HEK293 (cell line): ENCODE results near the gene ACOT12.

ENCODE experiments used
- KLF10 ChIP-seq: fragments of 450-650 bp; IDR thresholded peaks from 2 replicates; pipeline ENCODE4 v1.5.1; 2018; ENCODE audit warnings: missing biosample characterization, mild to moderate bottlenecking, missing genetic modification characterization
- KLF9 ChIP-seq: fragments of 450-650 bp; formaldehyde crosslinking; IDR thresholded peaks from 2 replicates; pipeline ENCODE4 v1.5.1; 2016; ENCODE audit warnings: missing biosample characterization, missing genetic modification characterization, low read depth
- SP3 ChIP-seq: fragments of 450-650 bp; formaldehyde crosslinking; IDR thresholded peaks from 2 replicates; pipeline ENCODE4 v1.5.1; 2016; ENCODE audit warnings: missing biosample characterization, missing genetic modification characterization
- ZNF23 ChIP-seq: fragments of 450-650 bp; formaldehyde crosslinking; IDR thresholded peaks from 2 replicates; pipeline ENCODE4 v1.5.1; 2016; ENCODE audit warnings: missing biosample characterization, missing genetic modification characterization, borderline replicate concordance
- ZNF394 ChIP-seq: fragments of 450-650 bp; formaldehyde crosslinking; IDR thresholded peaks from 2 replicates; pipeline ENCODE4 v1.5.1; 2016; ENCODE audit warnings: missing biosample characterization, missing genetic modification characterization, mild to moderate bottlenecking, moderate library complexity, borderline replicate concordance
- ZNF548 ChIP-seq: fragments of 450-650 bp; formaldehyde crosslinking; IDR thresholded peaks from 2 replicates; pipeline ENCODE4 v1.5.1; 2016; ENCODE audit warnings: missing biosample characterization, missing genetic modification characterization
- ZNF670 ChIP-seq: fragments of 450-650 bp; formaldehyde crosslinking; IDR thresholded peaks from 2 replicates; pipeline ENCODE4 v1.5.1; 2016; ENCODE audit warnings: missing biosample characterization, missing genetic modification characterization, low read depth
- TF ChIP-seq, protein P1 (sequence below): fragments of 450-650 bp; formaldehyde crosslinking; IDR thresholded peaks from 2 replicates; pipeline ENCODE4 v1.5.1; 2016; ENCODE audit warnings: missing biosample characterization, missing genetic modification characterization
- TF ChIP-seq, protein P2 (sequence below): fragments of 450-650 bp; formaldehyde crosslinking; IDR thresholded peaks from 2 replicates; pipeline ENCODE4 v1.5.1; 2016; ENCODE audit warnings: missing biosample characterization, missing genetic modification characterization, low read depth
- TF ChIP-seq, protein P3 (sequence below): fragments of 450-650 bp; formaldehyde crosslinking; optimal IDR thresholded peaks from 2 replicates; pipeline ENCODE3; 2016; ENCODE audit warnings: missing biosample characterization, mild to moderate bottlenecking, missing genetic modification characterization
- TF ChIP-seq, protein P4 (sequence below): fragments of 450-650 bp; formaldehyde crosslinking; IDR thresholded peaks from 2 replicates; pipeline ENCODE4 v1.5.1; 2016; ENCODE audit warnings: missing biosample characterization, missing genetic modification characterization
- TF ChIP-seq, protein P5 (sequence below): fragments of 450-650 bp; formaldehyde crosslinking; IDR thresholded peaks from 2 replicates; pipeline ENCODE4 v1.5.1; 2017; ENCODE audit warnings: missing biosample characterization, missing genetic modification characterization
- TF ChIP-seq, protein P6 (sequence below): IDR thresholded peaks from 2 replicates; pipeline ENCODE4 v1.6.1; 2011; ENCODE audit warnings: mild to moderate bottlenecking, low read depth, low read length, borderline replicate concordance

DNA sequence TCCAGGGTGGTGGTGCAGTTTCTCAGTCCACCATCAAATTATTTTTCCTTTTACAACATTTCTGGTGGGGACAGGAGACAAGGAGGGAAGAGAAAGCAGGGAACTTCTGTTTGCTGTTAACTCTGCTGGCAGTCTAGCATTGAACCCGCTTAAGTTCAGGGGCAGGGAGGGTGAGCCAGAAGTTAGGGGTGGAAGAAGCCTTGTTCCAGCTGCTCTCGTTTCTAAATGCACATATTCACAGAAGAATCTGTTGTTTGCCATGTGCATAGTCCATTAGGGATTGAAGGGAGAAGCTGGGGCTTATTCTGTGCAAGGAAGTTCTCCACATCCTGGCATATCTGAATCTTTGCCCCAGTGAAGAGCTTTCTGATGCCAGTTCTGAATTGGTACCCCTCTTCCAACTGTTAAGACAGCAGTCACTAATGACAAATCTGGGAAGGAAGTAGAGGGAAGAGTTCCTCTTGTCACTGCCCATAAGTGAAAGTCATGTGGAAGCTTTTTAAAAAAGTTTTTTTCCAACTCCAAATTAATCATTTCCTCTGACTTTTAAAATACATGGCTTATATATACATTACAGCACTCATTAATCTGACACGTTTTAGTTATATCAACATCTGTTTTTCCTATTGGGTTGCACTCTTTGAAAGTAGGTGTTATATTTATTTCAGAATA, 32.6 kb upstream of the ACOT12 start:
- no peak for TF ChIP-seq KLF9 (tag by site-specific recombination)
- TF ChIP-seq KLF10 (tag by site-specific recombination), result no peak
- TF ChIP-seq ZNF670, result no peak
- TF ChIP-seq, protein P1, sequence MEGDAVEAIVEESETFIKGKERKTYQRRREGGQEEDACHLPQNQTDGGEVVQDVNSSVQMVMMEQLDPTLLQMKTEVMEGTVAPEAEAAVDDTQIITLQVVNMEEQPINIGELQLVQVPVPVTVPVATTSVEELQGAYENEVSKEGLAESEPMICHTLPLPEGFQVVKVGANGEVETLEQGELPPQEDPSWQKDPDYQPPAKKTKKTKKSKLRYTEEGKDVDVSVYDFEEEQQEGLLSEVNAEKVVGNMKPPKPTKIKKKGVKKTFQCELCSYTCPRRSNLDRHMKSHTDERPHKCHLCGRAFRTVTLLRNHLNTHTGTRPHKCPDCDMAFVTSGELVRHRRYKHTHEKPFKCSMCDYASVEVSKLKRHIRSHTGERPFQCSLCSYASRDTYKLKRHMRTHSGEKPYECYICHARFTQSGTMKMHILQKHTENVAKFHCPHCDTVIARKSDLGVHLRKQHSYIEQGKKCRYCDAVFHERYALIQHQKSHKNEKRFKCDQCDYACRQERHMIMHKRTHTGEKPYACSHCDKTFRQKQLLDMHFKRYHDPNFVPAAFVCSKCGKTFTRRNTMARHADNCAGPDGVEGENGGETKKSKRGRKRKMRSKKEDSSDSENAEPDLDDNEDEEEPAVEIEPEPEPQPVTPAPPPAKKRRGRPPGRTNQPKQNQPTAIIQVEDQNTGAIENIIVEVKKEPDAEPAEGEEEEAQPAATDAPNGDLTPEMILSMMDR, result no peak
- no peak for TF ChIP-seq ZNF394 (tag by site-specific recombination)
- TF ChIP-seq, protein P2, sequence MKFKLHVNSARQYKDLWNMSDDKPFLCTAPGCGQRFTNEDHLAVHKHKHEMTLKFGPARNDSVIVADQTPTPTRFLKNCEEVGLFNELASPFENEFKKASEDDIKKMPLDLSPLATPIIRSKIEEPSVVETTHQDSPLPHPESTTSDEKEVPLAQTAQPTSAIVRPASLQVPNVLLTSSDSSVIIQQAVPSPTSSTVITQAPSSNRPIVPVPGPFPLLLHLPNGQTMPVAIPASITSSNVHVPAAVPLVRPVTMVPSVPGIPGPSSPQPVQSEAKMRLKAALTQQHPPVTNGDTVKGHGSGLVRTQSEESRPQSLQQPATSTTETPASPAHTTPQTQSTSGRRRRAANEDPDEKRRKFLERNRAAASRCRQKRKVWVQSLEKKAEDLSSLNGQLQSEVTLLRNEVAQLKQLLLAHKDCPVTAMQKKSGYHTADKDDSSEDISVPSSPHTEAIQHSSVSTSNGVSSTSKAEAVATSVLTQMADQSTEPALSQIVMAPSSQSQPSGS (tag by site-specific recombination), result no peak
- TF ChIP-seq SP3 (tag by site-specific recombination), result no peak
- TF ChIP-seq, protein P3, sequence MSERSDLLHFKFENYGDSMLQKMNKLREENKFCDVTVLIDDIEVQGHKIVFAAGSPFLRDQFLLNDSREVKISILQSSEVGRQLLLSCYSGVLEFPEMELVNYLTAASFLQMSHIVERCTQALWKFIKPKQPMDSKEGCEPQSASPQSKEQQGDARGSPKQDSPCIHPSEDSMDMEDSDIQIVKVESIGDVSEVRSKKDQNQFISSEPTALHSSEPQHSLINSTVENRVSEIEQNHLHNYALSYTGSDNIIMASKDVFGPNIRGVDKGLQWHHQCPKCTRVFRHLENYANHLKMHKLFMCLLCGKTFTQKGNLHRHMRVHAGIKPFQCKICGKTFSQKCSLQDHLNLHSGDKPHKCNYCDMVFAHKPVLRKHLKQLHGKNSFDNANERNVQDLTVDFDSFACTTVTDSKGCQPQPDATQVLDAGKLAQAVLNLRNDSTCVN (tag by site-specific recombination), result no peak
- TF ChIP-seq, protein P4, sequence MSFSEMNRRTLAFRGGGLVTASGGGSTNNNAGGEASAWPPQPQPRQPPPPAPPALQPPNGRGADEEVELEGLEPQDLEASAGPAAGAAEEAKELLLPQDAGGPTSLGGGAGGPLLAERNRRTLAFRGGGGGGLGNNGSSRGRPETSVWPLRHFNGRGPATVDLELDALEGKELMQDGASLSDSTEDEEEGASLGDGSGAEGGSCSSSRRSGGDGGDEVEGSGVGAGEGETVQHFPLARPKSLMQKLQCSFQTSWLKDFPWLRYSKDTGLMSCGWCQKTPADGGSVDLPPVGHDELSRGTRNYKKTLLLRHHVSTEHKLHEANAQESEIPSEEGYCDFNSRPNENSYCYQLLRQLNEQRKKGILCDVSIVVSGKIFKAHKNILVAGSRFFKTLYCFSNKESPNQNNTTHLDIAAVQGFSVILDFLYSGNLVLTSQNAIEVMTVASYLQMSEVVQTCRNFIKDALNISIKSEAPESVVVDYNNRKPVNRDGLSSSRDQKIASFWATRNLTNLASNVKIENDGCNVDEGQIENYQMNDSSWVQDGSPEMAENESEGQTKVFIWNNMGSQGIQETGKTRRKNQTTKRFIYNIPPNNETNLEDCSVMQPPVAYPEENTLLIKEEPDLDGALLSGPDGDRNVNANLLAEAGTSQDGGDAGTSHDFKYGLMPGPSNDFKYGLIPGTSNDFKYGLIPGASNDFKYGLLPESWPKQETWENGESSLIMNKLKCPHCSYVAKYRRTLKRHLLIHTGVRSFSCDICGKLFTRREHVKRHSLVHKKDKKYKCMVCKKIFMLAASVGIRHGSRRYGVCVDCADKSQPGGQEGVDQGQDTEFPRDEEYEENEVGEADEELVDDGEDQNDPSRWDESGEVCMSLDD (tag by site-specific recombination), result no peak
- no peak for TF ChIP-seq ZNF23
- TF ChIP-seq, protein P5, sequence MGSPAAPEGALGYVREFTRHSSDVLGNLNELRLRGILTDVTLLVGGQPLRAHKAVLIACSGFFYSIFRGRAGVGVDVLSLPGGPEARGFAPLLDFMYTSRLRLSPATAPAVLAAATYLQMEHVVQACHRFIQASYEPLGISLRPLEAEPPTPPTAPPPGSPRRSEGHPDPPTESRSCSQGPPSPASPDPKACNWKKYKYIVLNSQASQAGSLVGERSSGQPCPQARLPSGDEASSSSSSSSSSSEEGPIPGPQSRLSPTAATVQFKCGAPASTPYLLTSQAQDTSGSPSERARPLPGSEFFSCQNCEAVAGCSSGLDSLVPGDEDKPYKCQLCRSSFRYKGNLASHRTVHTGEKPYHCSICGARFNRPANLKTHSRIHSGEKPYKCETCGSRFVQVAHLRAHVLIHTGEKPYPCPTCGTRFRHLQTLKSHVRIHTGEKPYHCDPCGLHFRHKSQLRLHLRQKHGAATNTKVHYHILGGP (tag by site-specific recombination), result no peak
- no peak for TF ChIP-seq ZNF548 (tag by site-specific recombination)
- TF ChIP-seq, protein P6, sequence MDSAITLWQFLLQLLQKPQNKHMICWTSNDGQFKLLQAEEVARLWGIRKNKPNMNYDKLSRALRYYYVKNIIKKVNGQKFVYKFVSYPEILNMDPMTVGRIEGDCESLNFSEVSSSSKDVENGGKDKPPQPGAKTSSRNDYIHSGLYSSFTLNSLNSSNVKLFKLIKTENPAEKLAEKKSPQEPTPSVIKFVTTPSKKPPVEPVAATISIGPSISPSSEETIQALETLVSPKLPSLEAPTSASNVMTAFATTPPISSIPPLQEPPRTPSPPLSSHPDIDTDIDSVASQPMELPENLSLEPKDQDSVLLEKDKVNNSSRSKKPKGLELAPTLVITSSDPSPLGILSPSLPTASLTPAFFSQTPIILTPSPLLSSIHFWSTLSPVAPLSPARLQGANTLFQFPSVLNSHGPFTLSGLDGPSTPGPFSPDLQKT, result no peak
